Calu3 (cell line): Measurements from ENCODE around the gene TAGAP. TPM values are rescaled to one million over a fixed set of nuclear protein-coding genes. Genes with fewer than 3 reads are reported as not detected.

ENCODE experiments used
- BruUV-seq: library from RNA; stranded (reverse); fragments of 400-500 nt; replicated peaks from 2 replicates; lab custom pipeline; 2021; lab: Mats Ljungman, UMichigan
- CTCF ChIA-PET: fragments of 300-600 bp; sonication (Branson Sonifier 250); formaldehyde crosslinking; loops from one replicate; lab custom pipeline; 2022; ENCODE audit warnings: antibody characterized with exemption; lab: Charles Lee
- DNase-seq: peaks from one replicate; pipeline ENCODE4 v3.0.0; 2022
- H3K27ac Mint-ChIP-seq: one replicate; pipeline ENCODE4 v1.8.0; 2022; ENCODE audit warnings: mixed read lengths; ENCODE audit not compliant: unreplicated experiment
- H3K27me3 Mint-ChIP-seq: one replicate; pipeline ENCODE4 v1.8.0; 2022; ENCODE audit warnings: mixed read lengths; ENCODE audit not compliant: unreplicated experiment
- H3K36me3 Mint-ChIP-seq: one replicate; pipeline ENCODE4 v1.8.0; 2022; ENCODE audit warnings: mild to moderate bottlenecking, moderate library complexity, mixed read lengths; ENCODE audit not compliant: insufficient read depth, unreplicated experiment
- H3K4me1 Mint-ChIP-seq: one replicate; pipeline ENCODE4 v1.8.0; 2022; ENCODE audit warnings: mild to moderate bottlenecking, low read depth, mixed read lengths; ENCODE audit not compliant: unreplicated experiment
- H3K4me3 Mint-ChIP-seq: one replicate; pipeline ENCODE4 v1.8.0; 2022; ENCODE audit warnings: mild to moderate bottlenecking, low read depth, moderate library complexity, mixed read lengths; ENCODE audit not compliant: unreplicated experiment
- H3K9me3 Mint-ChIP-seq: one replicate; pipeline ENCODE4 v1.8.0; 2022; ENCODE audit warnings: low read depth, mixed read lengths; ENCODE audit not compliant: unreplicated experiment
- intact Hi-C: fragments of 100-400 bp; cut with micrococcal nuclease; formaldehyde crosslinking; loops from one replicate; pipeline ENCODE4 v1.10.0; 2022; ENCODE audit not compliant: unreplicated experiment
- total RNA-seq: library from RNA; stranded (reverse); gene quantifications from 2 replicates; pipeline ENCODE4 v1.2.3, GENCODE V29; 2022
- TF ChIP-seq, protein P1 (sequence below): fragments of 200-600 bp; IDR thresholded peaks from one replicate; pipeline ENCODE4 v1.8.0; 2022; ENCODE audit warnings: antibody characterized with exemption; ENCODE audit not compliant: unreplicated experiment

Gene TAGAP
- total RNA-seq, 1 experiment from 2014 or later, result 0.17 TPM

DNA sequence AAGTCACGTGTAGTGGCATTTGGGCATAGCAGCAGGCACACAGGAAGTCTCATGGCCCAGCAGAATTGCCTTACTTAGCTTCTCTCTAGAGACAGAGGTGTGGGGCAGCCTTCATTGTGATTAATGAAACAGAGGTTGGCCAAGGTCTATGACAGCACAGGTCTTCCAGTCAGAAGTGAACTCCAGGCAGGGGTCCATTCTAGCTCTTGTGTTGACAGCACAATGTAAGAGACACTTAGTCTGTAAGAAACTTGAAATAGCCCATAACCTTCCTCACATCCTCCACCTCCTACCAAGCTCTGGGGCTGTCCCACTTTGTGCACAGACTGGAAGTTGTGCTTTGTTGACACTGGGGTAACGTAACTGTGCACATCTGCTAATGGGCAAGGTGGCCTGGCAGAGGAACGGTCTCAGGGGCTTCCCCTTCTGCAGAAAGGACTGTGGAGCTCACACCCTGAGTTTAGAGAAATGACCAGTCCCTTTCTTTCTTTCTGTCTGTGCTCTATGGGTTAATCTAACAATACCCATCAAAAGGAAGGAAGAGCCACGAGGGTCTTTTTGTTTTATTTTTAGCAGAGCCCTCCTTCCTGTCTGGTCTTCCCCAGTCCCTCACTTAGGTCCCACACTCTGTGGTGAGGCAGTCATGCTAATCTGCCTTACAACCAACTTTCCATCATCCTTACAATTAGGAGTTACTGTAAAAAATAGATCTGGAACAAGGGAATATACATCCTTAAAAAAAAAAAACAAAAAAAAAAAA is 35.6 kb upstream of the TAGAP start:
- intact Hi-C loops, result no loop called here
- no peak overlapping the region for H3K4me3 Mint-ChIP-seq
- DNase-seq, result no peak
- TF ChIP-seq, protein P1, sequence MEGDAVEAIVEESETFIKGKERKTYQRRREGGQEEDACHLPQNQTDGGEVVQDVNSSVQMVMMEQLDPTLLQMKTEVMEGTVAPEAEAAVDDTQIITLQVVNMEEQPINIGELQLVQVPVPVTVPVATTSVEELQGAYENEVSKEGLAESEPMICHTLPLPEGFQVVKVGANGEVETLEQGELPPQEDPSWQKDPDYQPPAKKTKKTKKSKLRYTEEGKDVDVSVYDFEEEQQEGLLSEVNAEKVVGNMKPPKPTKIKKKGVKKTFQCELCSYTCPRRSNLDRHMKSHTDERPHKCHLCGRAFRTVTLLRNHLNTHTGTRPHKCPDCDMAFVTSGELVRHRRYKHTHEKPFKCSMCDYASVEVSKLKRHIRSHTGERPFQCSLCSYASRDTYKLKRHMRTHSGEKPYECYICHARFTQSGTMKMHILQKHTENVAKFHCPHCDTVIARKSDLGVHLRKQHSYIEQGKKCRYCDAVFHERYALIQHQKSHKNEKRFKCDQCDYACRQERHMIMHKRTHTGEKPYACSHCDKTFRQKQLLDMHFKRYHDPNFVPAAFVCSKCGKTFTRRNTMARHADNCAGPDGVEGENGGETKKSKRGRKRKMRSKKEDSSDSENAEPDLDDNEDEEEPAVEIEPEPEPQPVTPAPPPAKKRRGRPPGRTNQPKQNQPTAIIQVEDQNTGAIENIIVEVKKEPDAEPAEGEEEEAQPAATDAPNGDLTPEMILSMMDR, result no peak
- CTCF ChIA-PET, result no interaction called here
- no peaks in the 10 kb centered on the region for H3K36me3 Mint-ChIP-seq
- peaks cover 63% of the 10 kb centered on the region for H3K27me3 Mint-ChIP-seq
- H3K4me1 Mint-ChIP-seq, result no peaks in the 10 kb centered on the region
- no peak overlapping the region for H3K27ac Mint-ChIP-seq
- no TSS peak for BruUV-seq
- H3K9me3 Mint-ChIP-seq, result no peaks in the 10 kb centered on the region

DNA sequence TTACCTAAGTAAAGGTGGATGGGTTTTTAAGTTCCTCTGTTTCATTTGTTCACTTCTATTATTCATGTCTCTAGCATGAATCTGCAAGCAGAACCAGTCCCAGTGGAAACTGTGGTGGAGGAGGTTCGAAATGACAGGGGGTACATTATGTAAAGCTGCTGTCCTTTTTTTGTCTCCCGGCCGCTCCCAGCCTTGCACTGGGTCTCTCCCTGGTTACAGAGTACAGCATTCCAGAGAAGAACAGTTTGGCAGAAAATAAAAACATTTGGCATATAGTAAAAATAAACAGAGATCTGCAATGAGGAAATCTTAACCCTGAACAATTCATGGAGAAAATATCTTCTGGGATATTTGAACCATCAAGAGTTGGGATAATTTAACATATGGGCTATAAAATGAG is 34.6 kb upstream of the TAGAP start:
- TF ChIP-seq, protein P1, result no peak
- intact Hi-C loops, result no loop called here
- CTCF ChIA-PET, result interaction anchor here (0.6 kb wide), 1 partner anchor 8 kb away, joined by 4 read pairs; no protein-coding TSS in a partner anchor
- H3K4me1 Mint-ChIP-seq, result no peaks in the 10 kb centered on the region
- no peak overlapping the region for H3K4me3 Mint-ChIP-seq
- peaks cover 63% of the 10 kb centered on the region for H3K27me3 Mint-ChIP-seq
- H3K27ac Mint-ChIP-seq, result no peak overlapping the region
- H3K36me3 Mint-ChIP-seq, result peaks cover under 1% of the 10 kb centered on the region
- BruUV-seq, result no TSS peak
- H3K9me3 Mint-ChIP-seq, result no peaks in the 10 kb centered on the region
- no peak for DNase-seq

DNA sequence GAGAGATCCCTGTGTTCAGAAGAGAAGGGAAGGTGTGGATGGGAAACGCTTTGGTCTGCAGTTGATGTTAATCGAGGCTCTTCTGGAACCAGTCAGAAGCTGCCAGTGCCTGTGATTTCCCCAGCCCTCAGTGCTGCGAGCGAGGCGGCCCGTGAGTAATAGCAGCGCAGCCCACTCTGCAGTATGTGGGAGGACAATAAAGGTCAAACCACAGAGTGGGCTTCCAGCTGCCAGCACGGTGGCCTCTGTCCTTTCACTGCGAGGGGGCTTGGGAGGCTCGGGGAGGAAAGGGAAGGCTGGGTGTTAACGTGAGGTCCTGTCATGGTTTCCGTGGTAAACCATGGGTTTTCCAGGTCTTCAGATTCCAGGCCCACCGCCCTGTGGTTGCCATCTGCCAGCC is 32.3 kb upstream of the TAGAP start:
- no peaks in the 10 kb centered on the region for H3K4me1 Mint-ChIP-seq
- H3K27me3 Mint-ChIP-seq, result peaks cover 76% of the 10 kb centered on the region
- CTCF ChIA-PET, result no interaction called here
- TF ChIP-seq, protein P1, result no peak
- BruUV-seq, result no TSS peak
- intact Hi-C loops, result no loop called here
- H3K36me3 Mint-ChIP-seq, result peaks cover 4% of the 10 kb centered on the region
- no peaks in the 10 kb centered on the region for H3K9me3 Mint-ChIP-seq
- no peak overlapping the region for H3K27ac Mint-ChIP-seq
- H3K4me3 Mint-ChIP-seq, result no peak overlapping the region
- DNase-seq, result no peak

DNA sequence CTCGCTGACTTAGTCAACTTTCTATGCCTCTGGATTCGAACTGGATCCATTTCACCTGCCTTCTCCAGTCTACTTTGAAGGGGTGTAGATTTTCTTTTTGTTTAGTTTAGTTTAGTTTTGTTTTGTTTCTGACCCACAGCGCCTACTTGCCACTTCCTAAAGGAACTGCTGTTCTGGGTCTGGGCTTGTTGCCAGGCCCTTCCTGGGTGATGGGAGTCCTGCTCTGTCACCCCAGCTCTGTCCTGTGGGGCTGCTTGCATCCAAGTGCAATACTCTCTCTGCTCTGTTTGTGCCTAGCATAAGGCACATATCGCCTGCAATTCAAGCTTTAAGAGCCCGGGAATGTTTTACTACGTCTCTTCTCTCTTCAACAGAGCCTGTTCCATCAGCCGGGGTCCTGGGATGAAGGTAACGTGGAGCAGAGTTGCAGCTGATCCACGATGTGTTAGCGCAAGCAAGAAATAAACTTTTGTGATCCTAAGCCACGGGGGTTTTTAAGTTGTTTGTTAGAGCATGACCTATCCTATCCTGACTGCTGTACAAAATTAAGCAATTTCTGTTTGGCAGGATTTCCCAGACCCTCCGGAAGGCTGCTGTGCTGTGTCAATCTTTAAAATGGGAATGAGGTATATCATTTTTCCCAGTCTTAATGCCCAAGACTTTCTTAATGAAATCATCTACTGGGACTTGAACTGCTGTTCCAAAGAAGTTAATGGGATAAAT is 30.9 kb upstream of the TAGAP start:
- Mint-ChIP-seq H3K4me3 (no peak overlapping the region), H3K27me3 (peaks cover 78% of the 10 kb centered on the region), H3K27ac (no peak overlapping the region), H3K36me3 (peaks cover 4% of the 10 kb centered on the region), H3K9me3 (peaks cover 2% of the 10 kb centered on the region), H3K4me1 (no peaks in the 10 kb centered on the region)
- DNase-seq, result peak; percentile 10
- CTCF ChIA-PET, result interaction anchor here (2.0 kb wide), 1 partner anchor 29 kb away, joined by 5 read pairs; no protein-coding TSS in a partner anchor
- intact Hi-C loops, result no loop called here
- no TSS peak for BruUV-seq
- TF ChIP-seq, protein P1, result no peak
